Neural cell (in vitro differentiated cells): Measurements from ENCODE around the gene HERPUD2.

ENCODE experiments used
- CTCF ChIP-seq: fragments of 450-650 bp; IDR thresholded peaks from 2 replicates; pipeline ENCODE4 v1.5.1; 2014; ENCODE audit warnings: antibody characterized with exemption, mild to moderate bottlenecking, moderate library complexity; ENCODE audit not compliant: poor library complexity, severe bottlenecking
- EP300 ChIP-seq: fragments of 450-650 bp; conservative IDR thresholded peaks from 2 replicates; pipeline ENCODE4 v1.6.1; 2014; ENCODE audit warnings: antibody characterized with exemption, mild to moderate bottlenecking, moderate library complexity; ENCODE audit not compliant: poor library complexity, severe bottlenecking
- EZH2 ChIP-seq: fragments of 200-600, 300-800 bp; shearing (Covaris generic), sonication (generic); IDR thresholded peaks from 2 replicates; pipeline ENCODE4 v1.6.1; 2014; ENCODE audit warnings: antibody characterized with exemption, low read length, borderline replicate concordance, mild to moderate bottlenecking; ENCODE audit not compliant: insufficient read depth, poor library complexity, severe bottlenecking
- MXI1 ChIP-seq: fragments of 450-650 bp; conservative IDR thresholded peaks from 2 replicates; pipeline ENCODE4 v1.6.1; 2014; ENCODE audit warnings: antibody characterized with exemption, mild to moderate bottlenecking; ENCODE audit not compliant: poor library complexity, severe bottlenecking
- POLR2AphosphoS5 ChIP-seq: IDR thresholded peaks from 2 replicates; pipeline ENCODE4 v1.6.1; 2012
- RAD21 ChIP-seq: fragments of 450-650 bp; conservative IDR thresholded peaks from 2 replicates; pipeline ENCODE4 v1.6.1; 2014; ENCODE audit warnings: antibody characterized with exemption, mild to moderate bottlenecking, moderate library complexity
- SMC3 ChIP-seq: fragments of 450-650 bp; conservative IDR thresholded peaks from 2 replicates; pipeline ENCODE4 v1.6.1; 2014; ENCODE audit warnings: antibody characterized with exemption, mild to moderate bottlenecking, moderate library complexity; ENCODE audit not compliant: poor library complexity
- TAF1 ChIP-seq: IDR thresholded peaks from 2 replicates; pipeline ENCODE4 v1.6.1; 2012; ENCODE audit warnings: low read depth

- TF ChIP-seq POLR2AphosphoS5 (no peak), TAF1 (no peak), EZH2 (no peak), EP300 (no peak), SMC3 (no peak), CTCF (no peak), MXI1 (no peak), RAD21 (no peak)
Measured at GRCh38 chr7:35704261-35704660, 9.3 kb upstream of the HERPUD2 start.
